ENCODE measurements around the gene ABLIM1. TPM values are rescaled to one million over a fixed set of nuclear protein-coding genes. Genes with fewer than 3 reads are reported as not detected.

The ABLIM1 gene
- total and polyA plus RNA-seq, 2 of the 13 experiments (the other 11 are each of a cell fraction or from before 2014, with no cell fraction given): 59.4 to 92.7 TPM

DNA sequence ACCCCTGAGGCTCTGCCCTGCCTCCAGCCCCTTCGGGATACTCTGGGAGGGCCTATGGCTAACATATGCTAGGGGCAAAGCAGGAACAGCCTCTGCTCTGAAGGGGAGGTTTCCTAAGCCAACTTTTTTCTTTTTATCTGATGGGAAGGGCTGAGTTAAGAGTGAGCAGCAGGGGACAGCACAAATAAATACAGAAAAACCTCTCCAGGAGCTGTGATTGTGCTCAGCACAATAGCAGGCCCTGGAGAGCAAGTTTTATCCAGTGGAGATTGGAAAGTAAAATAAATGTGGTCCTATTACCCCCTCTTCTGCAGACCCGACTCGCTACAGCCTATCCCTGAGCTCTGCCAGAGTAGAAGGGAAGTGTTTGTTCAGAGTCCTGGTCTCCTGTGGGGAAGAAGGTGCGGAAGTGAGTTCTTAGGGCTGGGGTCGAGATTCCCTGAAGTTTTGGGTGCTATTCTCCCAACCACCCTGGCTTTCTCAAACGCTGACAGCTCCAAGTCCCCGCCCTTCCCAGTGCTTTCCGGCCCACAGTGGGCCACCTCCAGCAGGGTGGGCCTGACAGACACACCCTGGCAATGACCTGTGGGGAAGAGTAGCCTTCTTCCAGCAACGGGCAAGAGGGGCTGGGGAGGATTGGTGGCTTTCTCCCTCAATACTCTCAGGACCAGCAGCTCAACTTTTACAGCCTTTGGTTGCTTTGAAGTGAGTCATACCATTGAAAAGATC is 230.8 kb downstream of the ABLIM1 start (continued):
- TF ChIP-seq ZNF513 (CRISPR knock-in tag; conservative IDR thresholded peaks at IDR 0.05): no peak
- TF ChIP-seq RAD51 (IDR thresholded peaks at IDR 0.05; ENCODE audit: borderline replicate concordance): no peak

- BruUV-seq (replicated peaks): no TSS peak
- DNase-seq (ENCODE audit: low spot score): no peak
- H2AFZ ChIP-seq (ENCODE audit: low read length): no peak overlapping the region
- no peaks in the 10 kb centered on the region for H4K20me1 ChIP-seq (ENCODE audit: insufficient read depth, low read length)
- H3K4me3 ChIP-seq (replicated peaks in 1 of 3; ENCODE audit: insufficient read depth in 1 of 3, low read depth in 2 of 3, low read length in 3 of 3): no peak overlapping the region
- WGBS (ENCODE audit: low lambda C conversion rate): 52% methylated on average over 5 of the region's 5 CpGs
- H3K9ac ChIP-seq (ENCODE audit: insufficient read depth, low read depth, low read length): no peak overlapping the region
- H3K79me2 ChIP-seq (ENCODE audit: insufficient read depth, low read length): no peaks in the 10 kb centered on the region
- no peak overlapping the region for H3K27ac ChIP-seq (ENCODE audit: extremely low read length, insufficient read depth, low read length)
- no peak for ATAC-seq
- TF ChIP-seq DDIT3 (CRISPR knock-in tag; IDR thresholded peaks at IDR 0.05) (no peak), ZNF589 (CRISPR knock-in tag; conservative IDR thresholded peaks at IDR 0.05) (no peak), FOXC1 (CRISPR knock-in tag; IDR thresholded peaks at IDR 0.05; ENCODE audit: borderline replicate concordance) (no peak), ZNF230 (CRISPR knock-in tag; IDR thresholded peaks at IDR 0.05) (no peak), CBX2 (IDR thresholded peaks at IDR 0.05; ENCODE audit: low read depth, low read length) (no peak), CBX2 (CRISPR knock-in tag; IDR thresholded peaks at IDR 0.05; ENCODE audit: low read depth) (no peak)
- no peaks in the 10 kb centered on the region for H3K4me1 ChIP-seq (ENCODE audit: insufficient read depth, low read length)
- H3K27me3 ChIP-seq (ENCODE audit: control insufficient read depth in 1 of 2, insufficient read depth in 2 of 2, low read length in 2 of 2): no peaks in the 10 kb centered on the region
- POLR2A ChIA-PET: no interaction called here
- FAIRE-seq: no peak
- in situ Hi-C loops (cut with HindIII; ENCODE audit: extremely low pct_ligation_motif_present, low pct_unique_long_range_greater_than_20kb) (no loop called here), intact Hi-C loops (cut with micrococcal nuclease; ENCODE audit: unreplicated experiment) (no loop called here)
- CTCF ChIA-PET (ENCODE audit: low intra/inter-chr PET ratio, low total read pairs): no interaction called here
- no peaks in the 10 kb centered on the region for H3K9me3 ChIP-seq (ENCODE audit: low read length)
- no peak overlapping the region for H3K4me2 ChIP-seq (ENCODE audit: low read depth, low read length)
- peaks cover 0 to 2% of the 10 kb centered on the region in 2 experiments; a peak in 1 of 5 replicates for H3K36me3 ChIP-seq (replicated peaks in 1 of 2; ENCODE audit: control insufficient read depth in 1 of 2, insufficient read depth in 2 of 2, low read length in 2 of 2)
Measured at GRCh38 chr10:114426476-114426875, 231.6 kb downstream of the ABLIM1 start.

Data from HepG2 (cell line).